Ascending aorta (tissue), 2 donors: ENCODE data around the gene SKI. TPM values are rescaled to one million over a fixed set of nuclear protein-coding genes. Genes with fewer than 3 reads are reported as not detected.
"Not testable (repeated sequence)": the region's sequence is repeated elsewhere in the genome, so short reads cannot be mapped to it uniquely, and the experiment has no call there.

Experiments used
- DNase-seq, 2 donors: peaks; one replicate each; pipeline ENCODE4 v3.0.0-alpha.2; 2019; ENCODE audit warnings: low spot score in 2 of 2
- H3K27ac ChIP-seq, 2 donors: fragments of 200-600 bp; sonication (generic); one replicate each; pipeline ENCODE4 v1.5.1; 2016 to 2017; ENCODE audit warnings: mild to moderate bottlenecking in 1 of 2
- H3K27me3 ChIP-seq: fragments of 200-600 bp; sonication (generic); one replicate; pipeline ENCODE4 v1.5.1; 2017
- H3K36me3 ChIP-seq, 2 donors: fragments of 200-600 bp; sonication (generic); one replicate each; pipeline ENCODE4 v1.5.1; 2016
- H3K4me1 ChIP-seq, 2 donors: fragments of 200-600 bp; sonication (generic); one replicate each; pipeline ENCODE4 v1.5.1; 2016 to 2017; ENCODE audit warnings: mild to moderate bottlenecking in 1 of 2
- H3K4me3 ChIP-seq, 2 donors: fragments of 200-600 bp; sonication (generic); one replicate each; pipeline ENCODE4 v1.5.1; 2016 to 2017; ENCODE audit warnings: mild to moderate bottlenecking in 1 of 2
- H3K9me3 ChIP-seq, 2 donors: fragments of 200-600 bp; sonication (generic); one replicate each; pipeline ENCODE4 v1.5.1; 2016
- intact Hi-C: fragments of 100-400 bp; cut with DNase I; formaldehyde crosslinking; loops from one replicate; pipeline ENCODE4 v1.15.1; 2023
- total RNA-seq: library from RNA; depleted of rRNA; stranded (reverse); fragments of >200 nt; gene quantifications from one replicate; pipeline ENCODE4 v1.1.0, GENCODE V29; 2016
- TF ChIP-seq, protein P1 (sequence below), 3 experiments: fragments of 200-600 bp in 2 of 3; fragments of 450-650 bp in 1 of 3; sonication (generic) in 2 of 3; IDR thresholded peaks; one replicate each; pipeline ENCODE4 v1.5.1; 2016 to 2019; ENCODE audit warnings: antibody characterized with exemption in 3 of 3, mild to moderate bottlenecking in 1 of 3, moderate library complexity in 1 of 3

SKI gene
- total RNA-seq, 1 donor from 2014 or later: 139 TPM

DNA sequence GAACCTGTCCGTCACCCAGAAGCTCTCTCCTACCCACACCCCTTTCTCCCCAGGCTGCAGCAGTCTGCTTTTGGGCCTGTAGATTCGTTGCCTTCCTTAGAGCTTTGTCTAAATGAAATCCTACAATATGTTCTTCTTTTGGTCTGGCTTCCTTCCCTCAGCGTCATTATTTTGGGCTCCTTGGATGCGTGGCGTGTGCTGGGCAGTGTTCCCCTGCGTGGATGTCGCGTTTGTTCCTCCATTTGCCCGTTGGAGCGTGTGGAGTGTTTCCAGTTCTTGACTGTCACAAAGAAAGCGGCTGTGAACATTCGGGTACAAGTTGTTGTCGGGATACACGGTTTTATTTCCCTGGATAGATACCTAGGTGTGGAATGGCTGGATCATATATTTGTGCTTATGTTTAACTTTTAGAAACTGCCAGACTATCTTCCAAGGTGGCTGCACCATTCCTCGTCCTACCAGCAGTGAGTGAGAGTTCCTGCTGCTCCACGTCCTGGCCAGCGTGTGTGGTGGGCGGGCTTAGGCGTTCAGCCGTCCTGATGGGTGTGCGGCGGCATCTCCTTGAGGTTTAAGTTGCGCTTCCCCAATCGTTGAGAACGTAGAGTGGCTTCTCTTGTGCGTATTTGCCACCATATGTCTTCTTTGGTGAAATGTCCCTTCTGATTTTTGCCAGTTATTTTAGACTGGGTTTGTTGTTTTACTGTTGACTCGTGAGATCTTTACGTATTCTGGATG, 31.7 kb downstream of the SKI start:
- Histone ChIP-seq H3K27ac (peak overlapping the region in 1 of 2 donors; percentile 83), H3K4me3 (no peak overlapping the region), H3K36me3 (no peaks in the 10 kb centered on the region), H3K27me3 (no peaks in the 10 kb centered on the region), H3K9me3 (peaks cover 0 to 8% of the 10 kb centered on the region in 2 donors), H3K4me1 (peaks cover 0 to 55% of the 10 kb centered on the region in 2 donors)
- DNase-seq: no peak
- TF ChIP-seq, protein P1, sequence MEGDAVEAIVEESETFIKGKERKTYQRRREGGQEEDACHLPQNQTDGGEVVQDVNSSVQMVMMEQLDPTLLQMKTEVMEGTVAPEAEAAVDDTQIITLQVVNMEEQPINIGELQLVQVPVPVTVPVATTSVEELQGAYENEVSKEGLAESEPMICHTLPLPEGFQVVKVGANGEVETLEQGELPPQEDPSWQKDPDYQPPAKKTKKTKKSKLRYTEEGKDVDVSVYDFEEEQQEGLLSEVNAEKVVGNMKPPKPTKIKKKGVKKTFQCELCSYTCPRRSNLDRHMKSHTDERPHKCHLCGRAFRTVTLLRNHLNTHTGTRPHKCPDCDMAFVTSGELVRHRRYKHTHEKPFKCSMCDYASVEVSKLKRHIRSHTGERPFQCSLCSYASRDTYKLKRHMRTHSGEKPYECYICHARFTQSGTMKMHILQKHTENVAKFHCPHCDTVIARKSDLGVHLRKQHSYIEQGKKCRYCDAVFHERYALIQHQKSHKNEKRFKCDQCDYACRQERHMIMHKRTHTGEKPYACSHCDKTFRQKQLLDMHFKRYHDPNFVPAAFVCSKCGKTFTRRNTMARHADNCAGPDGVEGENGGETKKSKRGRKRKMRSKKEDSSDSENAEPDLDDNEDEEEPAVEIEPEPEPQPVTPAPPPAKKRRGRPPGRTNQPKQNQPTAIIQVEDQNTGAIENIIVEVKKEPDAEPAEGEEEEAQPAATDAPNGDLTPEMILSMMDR (IDR thresholded peaks at IDR 0.05): no peak
- intact Hi-C loops: no loop called here

DNA sequence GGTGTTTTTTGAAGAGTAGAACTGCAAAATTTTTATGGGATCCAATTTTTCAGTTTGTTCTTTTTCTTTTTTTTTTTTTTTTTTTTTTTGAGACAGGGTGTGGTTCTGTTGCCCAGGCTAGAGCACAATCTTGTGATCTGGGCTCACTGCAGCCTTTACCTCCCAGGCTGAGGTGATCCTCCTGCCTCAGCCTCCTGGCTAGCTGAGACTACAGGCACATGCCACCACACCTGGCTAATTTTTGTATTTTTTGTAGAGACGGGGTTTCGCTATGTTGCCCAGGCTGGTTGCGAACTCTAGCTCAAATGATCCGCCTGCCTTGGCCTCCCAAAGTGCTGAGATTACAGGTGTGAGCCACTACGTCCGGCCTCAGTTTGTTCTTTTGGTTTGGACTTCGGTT, 32.4 kb downstream of the SKI start:
- peaks cover 0 to 52% of the 10 kb centered on the region in 2 donors for H3K4me1 ChIP-seq
- intact Hi-C loops, H3K4me3 ChIP-seq, H3K36me3 ChIP-seq, DNase-seq, H3K27me3 ChIP-seq, H3K27ac ChIP-seq, H3K9me3 ChIP-seq: not testable (repeated sequence)

DNA sequence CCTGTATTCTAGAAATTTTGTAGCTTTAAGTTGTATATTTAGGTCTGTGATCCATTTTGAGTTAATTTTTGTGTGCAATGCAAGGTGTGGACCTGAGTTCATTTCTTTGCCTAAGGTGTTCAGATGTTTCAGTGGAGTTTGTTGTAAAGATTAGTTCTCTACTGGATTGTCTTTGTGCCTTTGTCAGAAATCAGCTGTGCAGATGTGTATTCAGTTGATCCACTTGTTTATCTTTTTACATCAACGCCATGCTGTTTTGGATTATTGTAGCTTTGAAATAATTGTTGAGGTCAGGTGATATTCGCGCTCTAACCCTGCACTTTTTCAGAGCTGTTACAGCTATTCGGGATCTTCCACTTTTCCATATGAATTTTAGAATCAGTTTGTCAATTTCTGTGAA, 32.8 kb downstream of the SKI start:
- Histone ChIP-seq H3K27me3 (no peaks in the 10 kb centered on the region), H3K27ac (no peak overlapping the region), H3K4me1 (peaks cover under 1 to 56% of the 10 kb centered on the region in 2 donors), H3K9me3 (peaks cover 0 to 2% of the 10 kb centered on the region in 2 donors), H3K36me3 (no peaks in the 10 kb centered on the region), H3K4me3 (no peak overlapping the region)
- TF ChIP-seq, protein P1 (IDR thresholded peaks at IDR 0.05): no peak
- intact Hi-C loops: no loop called here
- no peak for DNase-seq

DNA sequence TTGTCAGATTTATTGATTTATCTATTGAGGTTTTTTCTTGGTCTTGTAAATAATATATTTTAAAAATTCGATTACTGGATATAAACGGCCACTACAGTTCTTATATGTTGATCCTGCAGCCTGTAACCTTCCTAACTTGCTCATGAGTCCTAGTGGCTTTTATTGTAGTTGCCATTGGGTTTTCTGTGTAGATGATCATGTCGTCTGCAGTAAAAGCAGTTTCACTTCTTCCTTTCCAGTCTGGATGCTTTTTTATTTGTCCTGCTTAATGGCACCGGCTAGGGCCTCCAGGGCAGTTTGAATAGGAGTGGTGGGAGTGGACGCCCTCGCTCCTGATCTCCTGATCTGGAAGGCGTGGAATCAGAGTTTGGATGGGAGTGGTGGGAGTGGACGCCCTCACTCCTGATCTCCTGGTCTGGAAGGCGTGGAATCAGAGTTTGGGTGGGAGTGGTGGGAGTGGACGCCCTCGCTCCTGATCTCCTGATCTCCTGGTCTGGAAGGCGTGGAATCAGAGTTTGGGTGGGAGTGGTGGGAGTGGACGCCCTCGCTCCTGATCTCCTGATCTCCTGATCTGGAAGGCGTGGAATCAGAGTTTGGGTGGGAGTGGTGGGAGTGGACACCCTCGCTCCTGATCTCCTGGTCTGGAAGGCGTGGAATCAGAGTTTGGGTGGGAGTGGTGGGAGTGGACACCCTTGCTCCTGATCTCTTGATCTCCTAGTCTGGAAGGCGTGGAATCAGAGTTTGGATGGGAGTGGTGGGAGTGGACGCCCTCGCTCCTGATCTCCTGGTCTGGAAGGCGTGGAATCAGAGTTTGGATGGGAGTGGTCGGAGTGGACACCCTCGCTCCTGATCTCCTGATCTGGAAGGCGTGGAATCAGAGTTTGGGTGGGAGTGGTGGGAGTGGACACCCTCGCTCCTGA, 33.6 kb downstream of the SKI start:
- H3K36me3 ChIP-seq, H3K9me3 ChIP-seq, H3K27me3 ChIP-seq, H3K4me3 ChIP-seq, intact Hi-C loops, DNase-seq, H3K27ac ChIP-seq: not testable (repeated sequence)
- H3K4me1 ChIP-seq: peaks cover 6 to 57% of the 10 kb centered on the region in 2 donors

DNA sequence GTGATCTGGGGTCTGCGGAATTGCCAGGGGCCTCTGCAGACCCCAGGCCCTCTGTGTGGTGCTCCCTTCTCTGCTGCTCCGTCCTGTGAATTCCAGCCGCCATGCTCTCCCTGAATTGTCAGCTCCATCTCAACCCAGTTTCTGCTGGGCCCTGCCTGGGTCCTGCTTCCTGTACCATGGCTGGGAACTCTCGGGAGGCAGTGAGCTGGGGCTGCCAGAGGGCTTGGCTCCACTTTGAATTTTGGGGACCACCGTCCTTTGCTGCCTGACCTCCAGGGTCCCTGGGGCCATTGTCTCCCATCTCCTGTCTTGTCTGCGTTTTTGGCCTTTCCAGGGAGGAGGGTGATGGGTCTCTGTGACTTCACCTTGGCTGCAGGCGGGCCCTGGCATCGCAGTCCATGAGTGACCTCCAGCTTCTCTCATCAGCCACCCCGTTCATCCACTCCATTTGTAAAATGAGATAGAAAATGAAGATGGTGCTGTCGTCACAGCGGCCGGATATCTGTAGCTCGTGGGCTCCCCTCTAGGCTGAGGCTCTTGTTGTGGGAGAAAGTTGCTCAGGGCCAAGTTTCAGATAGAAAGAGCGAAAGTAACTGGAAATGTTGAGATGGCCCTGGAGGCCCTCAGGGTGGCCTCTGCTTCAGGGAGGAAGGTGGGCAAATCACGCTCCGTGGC, 38.3 kb downstream of the SKI start:
- DNase-seq: no peak
- Histone ChIP-seq H3K27me3 (no peaks in the 10 kb centered on the region), H3K9me3 (no peaks in the 10 kb centered on the region), H3K4me1 (peaks cover 35 to 66% of the 10 kb centered on the region in 2 donors), H3K36me3 (no peaks in the 10 kb centered on the region), H3K4me3 (peak overlapping the region in 1 of 2 donors; percentile 20), H3K27ac (peak overlapping the region; percentile 4 to 59)
- intact Hi-C loops: no loop called here
- TF ChIP-seq, protein P1 (IDR thresholded peaks at IDR 0.05): no peak

DNA sequence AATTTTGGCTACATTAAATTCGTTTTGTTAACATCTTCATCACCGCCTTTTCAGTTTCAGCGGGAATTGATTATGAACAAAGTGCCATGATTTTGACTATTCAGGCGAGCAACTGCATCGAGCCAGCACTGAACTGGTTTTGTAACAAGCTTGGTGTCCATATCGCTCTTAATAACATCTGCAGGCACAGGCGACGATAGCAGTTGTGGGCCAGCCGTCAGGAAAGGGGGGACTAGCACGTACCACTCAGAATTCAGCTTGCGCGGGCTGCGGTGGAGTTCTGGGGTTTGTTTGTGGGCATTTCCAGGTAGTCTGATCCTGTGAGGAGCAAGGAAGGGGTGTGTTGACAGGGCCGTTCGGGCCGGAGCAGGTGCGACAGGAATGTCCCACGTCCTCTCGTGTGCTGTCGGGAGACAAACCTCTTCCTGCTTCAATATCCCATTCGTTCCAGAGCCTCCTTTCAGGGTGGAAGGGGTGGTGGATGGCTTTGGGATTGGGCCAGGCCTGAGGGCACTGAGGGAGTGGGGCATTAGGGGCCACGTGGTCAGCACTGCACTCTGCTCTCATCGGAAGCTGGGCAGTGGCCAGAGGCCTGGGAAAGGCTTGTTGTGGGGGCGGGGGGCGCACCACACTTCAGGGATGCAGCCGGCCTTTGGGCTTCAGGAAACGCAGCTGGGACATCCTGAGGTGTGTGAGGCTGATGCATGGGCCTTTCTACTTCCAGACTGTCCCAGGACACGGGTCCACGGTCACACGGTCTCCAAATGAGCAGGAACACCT, 39.1 kb downstream of the SKI start:
- peak overlapping the region; percentile 4 to 59 for H3K27ac ChIP-seq
- H3K9me3 ChIP-seq: no peaks in the 10 kb centered on the region
- H3K4me1 ChIP-seq: peaks cover 42 to 70% of the 10 kb centered on the region in 2 donors
- TF ChIP-seq, protein P1 (IDR thresholded peaks at IDR 0.05): no peak
- no peaks in the 10 kb centered on the region for H3K36me3 ChIP-seq
- no peaks in the 10 kb centered on the region for H3K27me3 ChIP-seq
- no peak for DNase-seq
- intact Hi-C loops: no loop called here
- H3K4me3 ChIP-seq: peak overlapping the region in 1 of 2 donors; percentile 20
